ENCODE data around the gene HIF3A. TPM values are rescaled to one million over a fixed set of nuclear protein-coding genes. Genes with fewer than 3 reads are reported as not detected.

The HIF3A gene
- total RNA-seq, 1 experiment from 2014 or later = 31.9 TPM

- Histone ChIP-seq H4K8ac (replicated peaks; ENCODE audit: insufficient read length, low read depth, low read length) (no peak overlapping the region), H3K9me3 (ENCODE audit: control insufficient read depth, low read depth, low read length) (no peaks in the 10 kb centered on the region), H3K79me1 (ENCODE audit: insufficient read depth, low read depth, low read length, poor library complexity, severe bottlenecking) (no peaks in the 10 kb centered on the region), H3K27ac (ENCODE audit: insufficient read length, low read depth, low read length) (no peak overlapping the region), H3K9ac (ENCODE audit: extremely low read depth, insufficient read length, low read length) (no peak overlapping the region), H2BK5ac (ENCODE audit: insufficient read length, low read length) (no peak overlapping the region), H4K20me1 (ENCODE audit: control insufficient read depth, insufficient read depth, insufficient read length) (no peaks in the 10 kb centered on the region), H2BK120ac (ENCODE audit: low read depth, low read length, poor library complexity, severe bottlenecking) (no peak overlapping the region), H3K4ac (ENCODE audit: low read depth, low read length) (no peak overlapping the region), H3K23ac (ENCODE audit: insufficient read length, low read depth, low read length) (no peak overlapping the region), H4K91ac (ENCODE audit: insufficient read length, low read depth, low read length) (no peak overlapping the region), H2BK15ac (ENCODE audit: low read depth, low read length) (no peak overlapping the region), H2BK20ac (ENCODE audit: low read depth, low read length, poor library complexity, severe bottlenecking) (no peak overlapping the region), H3K56ac (ENCODE audit: insufficient read length, low read depth, low read length) (no peak overlapping the region), H2AK5ac (ENCODE audit: insufficient read length, low read length) (no peak overlapping the region), H2BK12ac (ENCODE audit: insufficient read length, low read depth, low read length) (no peak overlapping the region), H4K5ac (ENCODE audit: insufficient read length, low read depth, low read length) (no peak overlapping the region), H3K4me2 (ENCODE audit: insufficient read depth, insufficient read length, low read length) (no peak overlapping the region), H3K27me3 (ENCODE audit: insufficient read depth, low read length) (no peaks in the 10 kb centered on the region), H3K14ac (ENCODE audit: insufficient read depth, low read length) (no peak overlapping the region), H3T11ph (ENCODE audit: low read length) (no peak overlapping the region), H3K18ac (ENCODE audit: insufficient read length, low read depth, low read length) (no peak overlapping the region), H3K4me1 (ENCODE audit: insufficient read depth, low read length) (no peaks in the 10 kb centered on the region), H2AFZ (ENCODE audit: low read length) (no peak overlapping the region), H3K23me2 (ENCODE audit: insufficient read length, low read depth, low read length, poor library complexity, severe bottlenecking) (no peaks in the 10 kb centered on the region), H3K79me2 (ENCODE audit: insufficient read depth, low read length) (no peaks in the 10 kb centered on the region)
- H3K4me1 Mint-ChIP-seq = peaks cover 2 to 6% of the 10 kb centered on the region in 2 experiments
- TF ChIP-seq, protein P1, sequence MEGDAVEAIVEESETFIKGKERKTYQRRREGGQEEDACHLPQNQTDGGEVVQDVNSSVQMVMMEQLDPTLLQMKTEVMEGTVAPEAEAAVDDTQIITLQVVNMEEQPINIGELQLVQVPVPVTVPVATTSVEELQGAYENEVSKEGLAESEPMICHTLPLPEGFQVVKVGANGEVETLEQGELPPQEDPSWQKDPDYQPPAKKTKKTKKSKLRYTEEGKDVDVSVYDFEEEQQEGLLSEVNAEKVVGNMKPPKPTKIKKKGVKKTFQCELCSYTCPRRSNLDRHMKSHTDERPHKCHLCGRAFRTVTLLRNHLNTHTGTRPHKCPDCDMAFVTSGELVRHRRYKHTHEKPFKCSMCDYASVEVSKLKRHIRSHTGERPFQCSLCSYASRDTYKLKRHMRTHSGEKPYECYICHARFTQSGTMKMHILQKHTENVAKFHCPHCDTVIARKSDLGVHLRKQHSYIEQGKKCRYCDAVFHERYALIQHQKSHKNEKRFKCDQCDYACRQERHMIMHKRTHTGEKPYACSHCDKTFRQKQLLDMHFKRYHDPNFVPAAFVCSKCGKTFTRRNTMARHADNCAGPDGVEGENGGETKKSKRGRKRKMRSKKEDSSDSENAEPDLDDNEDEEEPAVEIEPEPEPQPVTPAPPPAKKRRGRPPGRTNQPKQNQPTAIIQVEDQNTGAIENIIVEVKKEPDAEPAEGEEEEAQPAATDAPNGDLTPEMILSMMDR (conservative IDR thresholded peaks at IDR 0.05) = no peak
- H3K9me3 Mint-ChIP-seq = peaks cover 3% of the 10 kb centered on the region in 2 experiments; a peak in 4 of 5 replicates
- peaks cover 22% of the 10 kb centered on the region for H3K27me3 Mint-ChIP-seq (ENCODE audit: low read depth)
- no peaks in the 10 kb centered on the region; a peak in 1 of 7 replicates for H3K36me3 Mint-ChIP-seq (ENCODE audit: insufficient read depth in 1 of 3, low read depth in 3 of 3)
- DNase-seq = no peak
- H3K4me3 Mint-ChIP-seq = no peak overlapping the region
- H3K27ac Mint-ChIP-seq = no peak overlapping the region
Observed at GRCh38 chr19:46291829-46292228, 5.0 kb upstream of the HIF3A start.

All from H9 (cell line).